WTC11 (cell line): ENCODE results near the gene POLR3A.

Experiments used
- ZNF138 ChIP-seq: sonication (generic); formaldehyde crosslinking; conservative IDR thresholded peaks from 2 replicates; pipeline ENCODE4 v1.8.1; 2022; ENCODE audit warnings: mild to moderate bottlenecking, moderate library complexity, missing genetic modification reagents
- ZNF219 ChIP-seq: sonication (generic); formaldehyde crosslinking; IDR thresholded peaks from 2 replicates; pipeline ENCODE4 v1.8.0; 2023; ENCODE audit warnings: missing genetic modification reagents, mild to moderate bottlenecking, borderline replicate concordance
- TF ChIP-seq, protein P1 (sequence below): sonication (generic); formaldehyde crosslinking; conservative IDR thresholded peaks from 2 replicates; pipeline ENCODE4 v1.8.1; 2022; ENCODE audit warnings: mild to moderate bottlenecking, missing genetic modification reagents
- TF ChIP-seq, protein P2 (sequence below): fragments of 200-600 bp; IDR thresholded peaks from 2 replicates; pipeline ENCODE4 v1.8.0; 2022; ENCODE audit warnings: antibody characterized with exemption

GRCh38 chr10:78029269-78030226 lies at the start of gene POLR3A:
- TF ChIP-seq, protein P1, sequence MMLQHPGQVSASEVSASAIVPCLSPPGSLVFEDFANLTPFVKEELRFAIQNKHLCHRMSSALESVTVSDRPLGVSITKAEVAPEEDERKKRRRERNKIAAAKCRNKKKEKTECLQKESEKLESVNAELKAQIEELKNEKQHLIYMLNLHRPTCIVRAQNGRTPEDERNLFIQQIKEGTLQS (CRISPR knock-in tag), result no peak
- TF ChIP-seq, protein P2, sequence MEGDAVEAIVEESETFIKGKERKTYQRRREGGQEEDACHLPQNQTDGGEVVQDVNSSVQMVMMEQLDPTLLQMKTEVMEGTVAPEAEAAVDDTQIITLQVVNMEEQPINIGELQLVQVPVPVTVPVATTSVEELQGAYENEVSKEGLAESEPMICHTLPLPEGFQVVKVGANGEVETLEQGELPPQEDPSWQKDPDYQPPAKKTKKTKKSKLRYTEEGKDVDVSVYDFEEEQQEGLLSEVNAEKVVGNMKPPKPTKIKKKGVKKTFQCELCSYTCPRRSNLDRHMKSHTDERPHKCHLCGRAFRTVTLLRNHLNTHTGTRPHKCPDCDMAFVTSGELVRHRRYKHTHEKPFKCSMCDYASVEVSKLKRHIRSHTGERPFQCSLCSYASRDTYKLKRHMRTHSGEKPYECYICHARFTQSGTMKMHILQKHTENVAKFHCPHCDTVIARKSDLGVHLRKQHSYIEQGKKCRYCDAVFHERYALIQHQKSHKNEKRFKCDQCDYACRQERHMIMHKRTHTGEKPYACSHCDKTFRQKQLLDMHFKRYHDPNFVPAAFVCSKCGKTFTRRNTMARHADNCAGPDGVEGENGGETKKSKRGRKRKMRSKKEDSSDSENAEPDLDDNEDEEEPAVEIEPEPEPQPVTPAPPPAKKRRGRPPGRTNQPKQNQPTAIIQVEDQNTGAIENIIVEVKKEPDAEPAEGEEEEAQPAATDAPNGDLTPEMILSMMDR, result no peak
- TF ChIP-seq ZNF138 (no peak), ZNF219 (CRISPR knock-in tag) (no peak)
